Measurements from ENCODE around the gene BUD31.
A peak's percentile ranks its signal among the peaks of the same experiment; 100 is the strongest.
"Not testable (repeated sequence)": the region's sequence is repeated elsewhere in the genome, so short reads cannot be mapped to it uniquely, and the experiment has no call there.

The BUD31 gene

GRCh38 chr7:99374111-99375064 lies 34.4 kb upstream of the BUD31 start, which contains the start of gene ARPC1B:
TSS of gene ARPC1B (plus strand) at chr7:99374730. CDS start at chr7:99385715, 10,985 bp downstream.
- Histone ChIP-seq H3K4me1 (ENCODE audit: insufficient read depth, insufficient read length) (peaks cover 10% of the 10 kb centered on the region), H3K9me3 (ENCODE audit: insufficient read depth, low read length) (no peaks in the 10 kb centered on the region), H3K36me3 (ENCODE audit: insufficient read depth, insufficient read length, low read length) (peaks cover 20% of the 10 kb centered on the region), H3K4me3 (ENCODE audit: insufficient read length, low read depth) (peak within 1 kb of the TSS; percentile 57), H3K27me3 (ENCODE audit: insufficient read depth, insufficient read length) (no peaks in the 10 kb centered on the region), H3K9ac (ENCODE audit: insufficient read length, low read depth) (peak within 1 kb of the TSS; percentile 85)
- DNase-seq (ENCODE audit: low read depth, low spot score): peak; percentile 58
- TF ChIP-seq YY1 (IDR thresholded peaks at IDR 0.05; ENCODE audit: insufficient read depth, insufficient read length): no peak
- no peak for TF ChIP-seq ZNF274 (IDR thresholded peaks at IDR 0.05; ENCODE audit: low read depth, low read length)
- TF ChIP-seq SUZ12 (IDR thresholded peaks at IDR 0.05; ENCODE audit: extremely low read depth, insufficient read depth, insufficient read length): no peak

GRCh38 chr7:99375070-99375807 lies 33.5 kb upstream of the BUD31 start:
- DNase-seq (ENCODE audit: low read depth, low spot score): no peak
- H3K9ac ChIP-seq (ENCODE audit: insufficient read length, low read depth): peak overlapping the region; percentile 64
- H3K9me3 ChIP-seq (ENCODE audit: insufficient read depth, low read length): no peaks in the 10 kb centered on the region
- no peak for TF ChIP-seq ZNF274 (IDR thresholded peaks at IDR 0.05; ENCODE audit: low read depth, low read length)
- peaks cover 13% of the 10 kb centered on the region for H3K4me1 ChIP-seq (ENCODE audit: insufficient read depth, insufficient read length)
- peaks cover 25% of the 10 kb centered on the region for H3K36me3 ChIP-seq (ENCODE audit: insufficient read depth, insufficient read length, low read length)
- H3K27me3 ChIP-seq (ENCODE audit: insufficient read depth, insufficient read length): no peaks in the 10 kb centered on the region
- peak overlapping the region; percentile 57 for H3K4me3 ChIP-seq (ENCODE audit: insufficient read length, low read depth)

GRCh38 chr7:99379043-99379577 lies 29.7 kb upstream of the BUD31 start:
- Histone ChIP-seq H3K36me3 (ENCODE audit: insufficient read depth, insufficient read length, low read length) (peaks cover 54% of the 10 kb centered on the region), H3K9me3 (ENCODE audit: insufficient read depth, low read length) (no peaks in the 10 kb centered on the region), H3K9ac (ENCODE audit: insufficient read length, low read depth) (no peak overlapping the region), H3K27me3 (ENCODE audit: insufficient read depth, insufficient read length) (no peaks in the 10 kb centered on the region), H3K4me1 (ENCODE audit: insufficient read depth, insufficient read length) (peaks cover 16% of the 10 kb centered on the region), H3K4me3 (ENCODE audit: insufficient read length, low read depth) (no peak overlapping the region)
- TF ChIP-seq SUZ12 (IDR thresholded peaks at IDR 0.05; ENCODE audit: extremely low read depth, insufficient read depth, insufficient read length) (no peak), YY1 (IDR thresholded peaks at IDR 0.05; ENCODE audit: insufficient read depth, insufficient read length) (no peak), ZNF274 (IDR thresholded peaks at IDR 0.05; ENCODE audit: low read depth, low read length) (no peak)
- DNase-seq (ENCODE audit: low read depth, low spot score): no peak

GRCh38 chr7:99379693-99380031 lies 29.1 kb upstream of the BUD31 start:
- not testable (repeated sequence) for H3K9me3 ChIP-seq (ENCODE audit: insufficient read depth, low read length); H3K27me3 ChIP-seq (ENCODE audit: insufficient read depth, insufficient read length); H3K4me3 ChIP-seq (ENCODE audit: insufficient read length, low read depth); DNase-seq (ENCODE audit: low read depth, low spot score); H3K9ac ChIP-seq (ENCODE audit: insufficient read length, low read depth)
- peaks cover 58% of the 10 kb centered on the region for H3K36me3 ChIP-seq (ENCODE audit: insufficient read depth, insufficient read length, low read length)
- H3K4me1 ChIP-seq (ENCODE audit: insufficient read depth, insufficient read length): peaks cover 16% of the 10 kb centered on the region

GRCh38 chr7:99380032-99380822 lies 28.5 kb upstream of the BUD31 start:
- Histone ChIP-seq H3K4me1 (ENCODE audit: insufficient read depth, insufficient read length) (peaks cover 16% of the 10 kb centered on the region), H3K4me3 (ENCODE audit: insufficient read length, low read depth) (no peak overlapping the region), H3K36me3 (ENCODE audit: insufficient read depth, insufficient read length, low read length) (peaks cover 58% of the 10 kb centered on the region), H3K9me3 (ENCODE audit: insufficient read depth, low read length) (no peaks in the 10 kb centered on the region), H3K9ac (ENCODE audit: insufficient read length, low read depth) (peak overlapping the region; percentile 21), H3K27me3 (ENCODE audit: insufficient read depth, insufficient read length) (no peaks in the 10 kb centered on the region)
- DNase-seq (ENCODE audit: low read depth, low spot score): no peak
- TF ChIP-seq ZNF274 (IDR thresholded peaks at IDR 0.05; ENCODE audit: low read depth, low read length): no peak
- TF ChIP-seq SUZ12 (IDR thresholded peaks at IDR 0.05; ENCODE audit: extremely low read depth, insufficient read depth, insufficient read length): no peak
- TF ChIP-seq YY1 (IDR thresholded peaks at IDR 0.05; ENCODE audit: insufficient read depth, insufficient read length): no peak

DNA sequence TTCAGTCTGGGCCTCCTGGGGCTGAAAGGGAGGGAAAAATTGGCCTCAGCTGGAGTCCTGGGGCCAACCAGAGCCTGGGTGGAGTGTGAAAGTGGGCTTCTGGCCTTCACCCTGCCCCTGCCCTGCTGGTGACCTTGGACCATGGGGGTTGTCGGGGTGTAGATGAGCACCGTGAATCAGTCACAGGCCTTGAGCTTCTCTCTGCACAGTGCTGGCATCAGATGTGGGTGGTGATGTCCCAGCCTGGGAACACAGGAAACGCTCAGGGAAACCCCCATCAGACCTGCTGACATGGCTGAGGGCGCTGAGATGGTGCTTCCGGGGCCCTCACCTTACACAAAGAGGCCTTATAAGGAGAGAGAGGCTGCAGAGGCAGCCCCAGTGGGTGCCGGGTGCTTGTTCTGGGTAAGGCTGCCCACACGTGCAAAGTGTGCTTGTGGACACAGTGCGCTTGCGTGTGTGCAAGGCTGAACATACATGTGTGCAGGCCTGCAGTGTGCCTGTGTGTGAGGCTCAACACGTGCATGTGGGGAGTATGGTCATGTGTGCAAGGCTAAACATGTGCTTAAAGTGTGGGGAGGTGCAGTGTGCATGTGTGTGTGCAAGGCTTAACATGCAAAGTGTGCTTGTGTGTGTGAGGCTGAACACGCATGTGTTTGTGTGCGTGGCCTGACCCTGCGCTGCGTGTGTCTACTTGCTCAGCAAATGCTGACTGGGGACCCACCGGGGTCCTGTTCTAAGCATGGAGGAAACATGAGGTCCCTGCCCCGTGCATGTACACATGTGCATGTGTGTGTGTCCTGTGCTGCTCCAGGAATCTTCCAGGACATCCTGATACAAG lies 27.7 kb upstream of the BUD31 start:
- H3K4me3 ChIP-seq (ENCODE audit: insufficient read length, low read depth): no peak overlapping the region
- peaks cover 62% of the 10 kb centered on the region for H3K36me3 ChIP-seq (ENCODE audit: insufficient read depth, insufficient read length, low read length)
- peak overlapping the region; percentile 21 for H3K9ac ChIP-seq (ENCODE audit: insufficient read length, low read depth)
- H3K4me1 ChIP-seq (ENCODE audit: insufficient read depth, insufficient read length): peaks cover 16% of the 10 kb centered on the region
- TF ChIP-seq YY1 (IDR thresholded peaks at IDR 0.05; ENCODE audit: insufficient read depth, insufficient read length) (no peak), ZNF274 (IDR thresholded peaks at IDR 0.05; ENCODE audit: low read depth, low read length) (no peak), SUZ12 (IDR thresholded peaks at IDR 0.05; ENCODE audit: extremely low read depth, insufficient read depth, insufficient read length) (no peak)
- H3K9me3 ChIP-seq (ENCODE audit: insufficient read depth, low read length): no peaks in the 10 kb centered on the region
- no peak for DNase-seq (ENCODE audit: low read depth, low spot score)
- no peaks in the 10 kb centered on the region for H3K27me3 ChIP-seq (ENCODE audit: insufficient read depth, insufficient read length)

Data from NT2/D1 (cell line).